HPDE6-E6E7 (cell line): ENCODE measurements around the gene TMEM132C.

ENCODE experiments used
- DNase-seq: peaks from one replicate; pipeline ENCODE4 v3.0.0; 2011; ENCODE audit warnings: missing footprints; ENCODE audit errors: extremely low spot score

The TMEM132C gene

DNA sequence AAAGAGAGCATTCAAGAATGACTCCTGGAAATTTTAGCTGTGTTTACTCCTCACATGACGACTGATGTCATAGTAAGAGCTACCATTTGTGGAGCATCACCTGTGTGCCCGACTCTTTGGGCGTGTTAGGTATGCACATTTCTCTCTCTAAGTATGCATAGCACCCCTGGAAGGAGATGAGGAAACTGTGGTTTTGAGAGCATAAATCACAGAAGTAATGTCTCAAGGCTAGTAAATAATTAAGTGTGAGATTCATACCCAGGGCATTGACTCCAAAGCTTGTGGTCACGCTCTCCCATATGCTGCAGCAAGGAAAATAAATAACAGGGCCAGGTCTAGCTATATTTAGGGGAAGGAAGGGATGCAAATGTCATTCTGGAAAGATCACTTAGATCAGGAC, 340.7 kb downstream of the TMEM132C start:
- DNase-seq = no peak

GRCh38 chr12:128609861-128610260, 342.9 kb downstream of the TMEM132C start:
- DNase-seq = no peak

DNA sequence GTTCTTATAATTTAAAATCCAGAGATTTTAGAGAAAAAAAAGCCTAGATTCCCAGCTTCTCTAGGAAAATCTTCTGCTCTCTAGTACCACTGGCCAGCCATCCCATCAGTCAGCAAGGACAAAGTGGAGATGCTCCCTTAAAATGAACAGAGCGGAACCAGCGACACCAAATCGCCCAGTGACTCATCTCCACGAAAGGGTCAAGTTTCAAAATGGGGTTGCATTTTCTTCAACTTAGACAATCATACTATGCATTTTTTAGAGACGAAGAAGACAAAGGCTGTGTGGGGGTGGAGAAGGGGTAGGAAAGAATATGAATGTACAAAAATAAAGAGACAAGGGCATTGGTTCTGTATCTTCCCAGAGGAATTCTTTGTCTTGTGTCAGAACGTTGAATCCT, 344.8 kb downstream of the TMEM132C start:
- no peak for DNase-seq

GRCh38 chr12:128612150-128612850, 345.3 kb downstream of the TMEM132C start:
- DNase-seq = no peak

DNA sequence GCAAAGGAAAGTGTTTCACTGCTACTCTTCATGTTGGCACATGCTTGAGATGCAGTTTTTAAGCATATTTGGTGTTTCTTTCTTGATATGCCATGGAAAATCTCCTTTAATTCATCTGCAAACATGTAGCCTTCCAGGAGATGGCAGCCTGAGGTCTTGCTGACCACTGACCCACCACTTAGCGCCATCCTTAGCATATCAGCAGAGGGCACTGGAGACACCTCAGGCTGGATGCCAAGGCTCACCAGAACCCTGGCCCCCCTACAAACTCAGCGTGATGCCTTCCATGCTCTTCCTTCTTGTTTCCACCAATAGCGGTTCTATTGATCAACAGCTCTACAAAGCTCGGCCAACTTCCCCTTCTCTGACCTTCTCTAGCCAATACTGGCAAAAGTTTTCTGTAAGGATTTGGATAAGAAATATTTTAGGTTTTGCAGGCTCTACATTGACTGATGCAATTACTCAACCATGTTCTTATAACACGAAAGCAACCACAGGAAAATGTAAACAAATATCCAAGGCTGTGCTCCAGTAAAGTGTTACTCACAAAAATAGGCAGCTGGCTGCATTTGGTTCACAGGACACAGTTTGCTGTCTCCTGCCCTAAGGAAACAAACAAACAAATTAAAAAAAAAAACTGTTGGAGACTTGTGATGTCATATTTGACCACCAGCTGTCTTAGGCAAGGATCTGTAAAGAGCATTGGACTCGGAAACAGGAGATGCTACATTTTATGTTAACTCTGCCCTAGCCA, 347.0 kb downstream of the TMEM132C start:
- no peak for DNase-seq

GRCh38 chr12:128617304-128617833, 350.4 kb downstream of the TMEM132C start:
- no peak for DNase-seq

GRCh38 chr12:128619263-128619662, 352.3 kb downstream of the TMEM132C start:
- DNase-seq = no peak

GRCh38 chr12:128621304-128621703, 354.3 kb downstream of the TMEM132C start:
- DNase-seq = no peak

- no peak for DNase-seq
Measured at GRCh38 chr12:128623748-128624147, 356.8 kb downstream of the TMEM132C start.

GRCh38 chr12:128626808-128627320, 359.9 kb downstream of the TMEM132C start:
- no peak for DNase-seq

DNA sequence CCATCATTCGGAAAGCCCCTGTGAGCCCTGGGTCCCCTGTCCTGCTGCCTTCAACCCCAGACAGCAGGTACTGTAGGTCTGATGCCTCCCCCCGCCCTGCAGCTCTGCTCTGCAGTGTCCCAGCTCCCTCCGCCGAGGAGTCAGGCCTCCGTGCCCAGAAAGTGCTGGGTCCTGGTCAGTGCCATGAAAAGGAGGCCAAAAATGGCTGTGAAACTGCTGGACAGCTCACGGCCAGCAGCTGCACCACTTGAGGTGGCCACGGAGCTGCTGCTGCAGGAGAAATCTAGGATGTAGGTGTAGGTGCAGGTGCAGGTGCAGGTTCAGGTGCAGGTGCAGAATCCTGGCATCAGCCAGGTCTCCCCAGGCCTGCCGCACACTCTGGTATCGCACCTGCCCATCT, 360.7 kb downstream of the TMEM132C start:
- DNase-seq = no peak

DNA sequence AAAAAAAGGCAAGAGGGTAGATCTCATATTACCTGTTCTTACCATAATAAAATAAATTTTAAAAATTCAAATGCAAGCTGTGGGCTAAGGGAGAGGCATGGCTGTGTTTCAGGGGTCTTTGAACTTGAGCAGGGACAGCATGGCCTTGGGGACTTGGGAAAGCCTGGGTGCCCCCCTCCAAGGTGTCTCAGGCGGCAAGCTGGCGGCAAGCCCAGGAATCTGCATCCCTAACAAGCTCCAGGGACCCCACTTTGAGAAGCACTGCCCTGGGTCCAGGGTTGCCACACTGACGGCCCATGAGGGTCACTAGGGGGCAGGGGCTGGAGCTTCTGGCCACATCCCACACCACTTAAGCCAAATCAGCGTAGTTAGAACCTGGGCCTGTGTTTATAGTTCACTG, 363.0 kb downstream of the TMEM132C start:
- DNase-seq = no peak

DNA sequence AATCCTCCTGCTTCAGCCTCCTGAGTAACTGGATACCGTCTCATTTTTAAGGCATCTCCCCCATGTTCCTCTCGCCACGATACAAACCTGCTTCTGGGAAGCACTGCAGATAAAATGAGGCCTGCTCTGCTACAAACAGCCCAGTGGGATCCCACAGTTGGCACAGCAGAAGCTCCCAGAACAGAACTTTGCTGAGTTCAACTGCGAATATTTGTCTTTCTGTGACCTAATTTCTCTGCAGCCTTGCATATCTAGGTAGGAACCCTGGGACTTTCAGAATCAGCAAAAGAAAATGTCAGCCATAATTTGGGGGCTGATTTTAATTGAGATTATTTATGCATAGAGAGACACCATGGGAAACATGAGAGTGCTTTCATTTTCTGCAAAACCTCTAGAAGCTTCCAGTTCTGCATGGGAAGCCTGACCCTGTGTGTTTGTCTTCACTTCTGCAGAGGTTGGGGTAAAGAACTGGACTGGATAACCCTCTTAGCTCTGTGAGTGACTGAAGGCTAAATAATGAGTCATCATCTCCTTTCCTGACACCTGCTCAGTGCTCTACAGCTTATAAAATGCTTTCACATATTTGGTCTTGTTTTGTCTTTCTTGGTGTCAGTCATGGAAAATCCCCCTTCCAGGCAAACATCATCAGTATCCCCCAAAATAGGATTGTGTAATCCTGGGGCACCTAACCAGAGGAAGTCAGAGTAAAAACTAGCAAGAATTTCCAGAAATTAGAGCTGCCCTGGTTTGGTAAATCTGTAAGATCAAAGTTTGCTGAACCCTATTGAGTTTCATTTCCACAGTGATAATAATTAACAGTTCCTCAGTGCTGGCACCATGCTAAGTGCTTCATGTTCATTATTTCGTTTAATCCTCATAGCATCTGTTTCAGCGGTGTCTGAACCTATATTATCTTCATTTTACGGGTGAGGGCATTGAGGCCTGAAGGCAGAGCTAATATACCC, 371.0 kb downstream of the TMEM132C start:
- DNase-seq = no peak

- DNase-seq = no peak
Measured at GRCh38 chr12:128639089-128639488, 372.1 kb downstream of the TMEM132C start.

DNA sequence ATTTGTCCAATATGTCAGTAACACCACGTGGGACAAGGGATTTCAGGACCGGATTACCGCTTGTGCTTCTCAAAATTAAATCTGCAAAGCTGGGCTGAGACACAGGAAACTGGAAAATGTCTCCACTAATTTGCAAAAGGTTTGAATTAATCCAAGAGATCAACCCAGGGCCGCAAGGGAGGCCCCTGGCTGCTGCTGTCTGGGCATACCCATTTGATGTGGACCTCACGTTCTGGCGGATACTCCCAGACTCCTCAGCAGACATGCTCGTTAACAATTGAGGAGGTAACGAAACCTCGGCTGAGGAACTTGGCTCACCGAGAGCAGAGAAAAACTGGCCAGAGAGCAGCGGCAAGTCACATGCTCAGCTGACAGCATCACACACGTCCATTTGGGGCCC, 376.2 kb downstream of the TMEM132C start:
- DNase-seq = no peak

GRCh38 chr12:128644664-128645296, 377.8 kb downstream of the TMEM132C start:
- no peak for DNase-seq

DNA sequence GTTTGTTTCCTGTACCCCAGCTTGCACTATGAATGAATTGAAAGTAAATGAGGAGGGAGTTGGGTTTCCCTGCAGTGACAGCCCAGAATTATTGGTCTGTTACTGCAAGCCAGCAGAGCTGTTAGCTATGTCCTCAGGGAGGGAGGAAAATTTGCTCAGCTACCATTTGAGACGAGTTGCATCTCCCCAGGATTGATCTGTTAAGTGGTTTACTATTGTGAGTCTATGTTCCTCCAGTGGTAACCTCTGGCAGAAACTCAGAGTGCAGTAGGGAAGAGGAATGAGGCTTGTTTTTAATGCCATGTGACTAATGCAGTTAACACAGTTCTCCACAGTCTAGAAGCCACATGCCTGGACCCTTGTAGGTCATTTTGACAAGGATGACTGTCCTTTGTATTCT, 382.9 kb downstream of the TMEM132C start:
- no peak for DNase-seq

- no peak for DNase-seq
Measured at GRCh38 chr12:128652136-128652751, 385.3 kb downstream of the TMEM132C start.

DNA sequence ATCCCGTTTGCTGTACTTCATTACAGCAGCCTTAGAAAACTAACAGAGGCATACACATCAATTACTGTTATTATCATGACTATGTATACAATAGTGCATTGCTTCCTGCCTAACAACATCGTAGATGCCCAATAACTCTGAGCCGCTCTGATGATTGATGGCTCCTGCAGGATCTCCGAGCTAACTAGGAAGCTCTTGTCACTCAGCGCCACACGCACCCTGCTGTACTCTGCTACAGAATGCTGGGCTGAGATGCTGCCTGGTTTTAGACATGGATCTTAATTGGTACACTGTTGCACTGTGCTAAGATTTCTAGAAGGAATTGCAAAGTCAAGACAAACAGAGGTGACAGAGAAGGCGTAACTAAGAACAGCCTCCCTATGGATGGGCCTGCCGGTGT, 387.5 kb downstream of the TMEM132C start:
- DNase-seq = no peak

GRCh38 chr12:128657378-128657777, 390.4 kb downstream of the TMEM132C start:
- no peak for DNase-seq
